SU-DHL-6 (cell line): ENCODE results near the gene TRPV4.

Source experiments
- H2AFZ ChIP-seq: fragments of 200-600 bp; sonication (generic); 2 replicates; pipeline ENCODE4 v1.6.1; 2014; ENCODE audit warnings: low read depth, mild to moderate bottlenecking, moderate library complexity, mixed read lengths, antibody characterized with exemption, low read length; ENCODE audit not compliant: severe bottlenecking
- H3F3A ChIP-seq: fragments of 200-600 bp; shearing (Covaris generic); 2 replicates; pipeline ENCODE4 v1.6.0; 2016; ENCODE audit warnings: antibody characterized with exemption, mild to moderate bottlenecking; ENCODE audit not compliant: insufficient read depth
- H3K27ac ChIP-seq: fragments of 200-600 bp; sonication (generic); 2 replicates; pipeline ENCODE4 v1.5.1; 2016; ENCODE audit warnings: low read depth, mild to moderate bottlenecking, low read length, moderate library complexity, mixed read lengths
- H3K27me3 ChIP-seq: fragments of 200-600 bp; sonication (generic), shearing (Covaris generic); 2 replicates; pipeline ENCODE4 v1.6.0; 2014; ENCODE audit warnings: mild to moderate bottlenecking, low read length
- H3K36me3 ChIP-seq: fragments of 200-600 bp; sonication (generic); 2 replicates; pipeline ENCODE4 v1.6.1; 2014; ENCODE audit warnings: mild to moderate bottlenecking, low read length, mixed read lengths
- H3K4me2 ChIP-seq: fragments of 300-600, 200-600 bp; shearing (Covaris generic), sonication (generic); 2 replicates; pipeline ENCODE4 v1.6.0; 2014; ENCODE audit warnings: low read length, low read depth, mild to moderate bottlenecking; ENCODE audit not compliant: poor library complexity, severe bottlenecking
- H3K4me3 ChIP-seq: fragments of 200-600 bp; sonication (generic); 2 replicates; pipeline ENCODE4 v1.5.1; 2014; ENCODE audit warnings: antibody characterized with exemption, low read length, mild to moderate bottlenecking, mixed read lengths; ENCODE audit not compliant: insufficient read depth, poor library complexity, severe bottlenecking
- H3K79me2 ChIP-seq: fragments of 200-600 bp; sonication (generic); 2 replicates; pipeline ENCODE4 v1.6.1; 2014; ENCODE audit warnings: mild to moderate bottlenecking, low read length, moderate library complexity; ENCODE audit not compliant: insufficient read depth
- H3K9ac ChIP-seq: fragments of 200-600 bp; sonication (generic); 2 replicates; pipeline ENCODE4 v1.7.0; 2014; ENCODE audit warnings: mild to moderate bottlenecking, low read length
- H3K9me2 ChIP-seq: fragments of 200-600 bp; sonication (generic); replicated peaks from 2 replicates; pipeline ENCODE4 v1.6.1; 2014; ENCODE audit warnings: low read length; ENCODE audit not compliant: insufficient read depth
- H3K9me3 ChIP-seq: fragments of 200-600 bp; sonication (generic); 2 replicates; pipeline ENCODE4 v1.6.1; 2014; ENCODE audit warnings: low read length, mixed read lengths; ENCODE audit not compliant: insufficient read depth
- H4K20me1 ChIP-seq: fragments of 200-600 bp; sonication (generic); 2 replicates; pipeline ENCODE4 v1.6.1; 2014; ENCODE audit warnings: low read depth, mild to moderate bottlenecking, antibody characterized with exemption, low read length, moderate library complexity, mixed read lengths
- EZH2phosphoT487 ChIP-seq: fragments of 200-600 bp; sonication (generic), shearing (Covaris generic); conservative IDR thresholded peaks from 2 replicates; pipeline ENCODE4 v1.6.1; 2018; ENCODE audit warnings: mild to moderate bottlenecking, antibody characterized with exemption, low read length, moderate library complexity, mixed read lengths
- TF ChIP-seq, protein P1 (sequence below): fragments of 200-600 bp; sonication (generic); IDR thresholded peaks from one replicate; pipeline ENCODE4 v1.5.1; 2017; ENCODE audit warnings: antibody characterized with exemption, mild to moderate bottlenecking, low read length, moderate library complexity; ENCODE audit not compliant: insufficient read depth, poor library complexity, severe bottlenecking

TRPV4 gene

DNA sequence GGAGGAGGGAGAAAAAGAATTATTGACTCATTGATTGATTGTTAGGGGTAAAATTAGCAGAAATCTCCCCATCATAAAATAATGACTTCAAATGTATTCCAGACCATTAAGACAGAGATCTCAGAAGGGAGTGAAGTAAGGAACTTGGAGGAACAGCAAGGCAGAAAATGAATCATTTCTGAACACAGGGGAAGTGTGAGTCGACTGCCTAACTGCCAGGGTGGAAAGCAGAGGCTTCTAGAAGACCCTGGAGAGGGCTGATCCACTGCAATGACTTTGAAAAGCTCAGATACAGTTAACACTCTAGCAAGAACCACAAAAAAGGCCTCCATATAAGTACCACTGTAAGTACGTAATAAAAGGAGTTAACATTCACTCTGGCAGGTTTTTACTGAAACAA, 37.5 kb upstream of the TRPV4 start:
- no peaks in the 10 kb centered on the region for H3K9me3 ChIP-seq
- no peak overlapping the region for H3K9ac ChIP-seq
- H3F3A ChIP-seq = no peaks in the 10 kb centered on the region
- H3K4me2 ChIP-seq = no peak overlapping the region
- no peaks in the 10 kb centered on the region for H3K79me2 ChIP-seq
- H2AFZ ChIP-seq = no peak overlapping the region
- no peak overlapping the region for H3K27ac ChIP-seq
- H3K4me3 ChIP-seq = no peak overlapping the region
- no peaks in the 10 kb centered on the region for H3K36me3 ChIP-seq
- TF ChIP-seq, protein P1, sequence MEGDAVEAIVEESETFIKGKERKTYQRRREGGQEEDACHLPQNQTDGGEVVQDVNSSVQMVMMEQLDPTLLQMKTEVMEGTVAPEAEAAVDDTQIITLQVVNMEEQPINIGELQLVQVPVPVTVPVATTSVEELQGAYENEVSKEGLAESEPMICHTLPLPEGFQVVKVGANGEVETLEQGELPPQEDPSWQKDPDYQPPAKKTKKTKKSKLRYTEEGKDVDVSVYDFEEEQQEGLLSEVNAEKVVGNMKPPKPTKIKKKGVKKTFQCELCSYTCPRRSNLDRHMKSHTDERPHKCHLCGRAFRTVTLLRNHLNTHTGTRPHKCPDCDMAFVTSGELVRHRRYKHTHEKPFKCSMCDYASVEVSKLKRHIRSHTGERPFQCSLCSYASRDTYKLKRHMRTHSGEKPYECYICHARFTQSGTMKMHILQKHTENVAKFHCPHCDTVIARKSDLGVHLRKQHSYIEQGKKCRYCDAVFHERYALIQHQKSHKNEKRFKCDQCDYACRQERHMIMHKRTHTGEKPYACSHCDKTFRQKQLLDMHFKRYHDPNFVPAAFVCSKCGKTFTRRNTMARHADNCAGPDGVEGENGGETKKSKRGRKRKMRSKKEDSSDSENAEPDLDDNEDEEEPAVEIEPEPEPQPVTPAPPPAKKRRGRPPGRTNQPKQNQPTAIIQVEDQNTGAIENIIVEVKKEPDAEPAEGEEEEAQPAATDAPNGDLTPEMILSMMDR = no peak
- TF ChIP-seq EZH2phosphoT487 = no peak
- H3K9me2 ChIP-seq = no peaks in the 10 kb centered on the region
- H4K20me1 ChIP-seq = no peaks in the 10 kb centered on the region
- no peaks in the 10 kb centered on the region for H3K27me3 ChIP-seq

DNA sequence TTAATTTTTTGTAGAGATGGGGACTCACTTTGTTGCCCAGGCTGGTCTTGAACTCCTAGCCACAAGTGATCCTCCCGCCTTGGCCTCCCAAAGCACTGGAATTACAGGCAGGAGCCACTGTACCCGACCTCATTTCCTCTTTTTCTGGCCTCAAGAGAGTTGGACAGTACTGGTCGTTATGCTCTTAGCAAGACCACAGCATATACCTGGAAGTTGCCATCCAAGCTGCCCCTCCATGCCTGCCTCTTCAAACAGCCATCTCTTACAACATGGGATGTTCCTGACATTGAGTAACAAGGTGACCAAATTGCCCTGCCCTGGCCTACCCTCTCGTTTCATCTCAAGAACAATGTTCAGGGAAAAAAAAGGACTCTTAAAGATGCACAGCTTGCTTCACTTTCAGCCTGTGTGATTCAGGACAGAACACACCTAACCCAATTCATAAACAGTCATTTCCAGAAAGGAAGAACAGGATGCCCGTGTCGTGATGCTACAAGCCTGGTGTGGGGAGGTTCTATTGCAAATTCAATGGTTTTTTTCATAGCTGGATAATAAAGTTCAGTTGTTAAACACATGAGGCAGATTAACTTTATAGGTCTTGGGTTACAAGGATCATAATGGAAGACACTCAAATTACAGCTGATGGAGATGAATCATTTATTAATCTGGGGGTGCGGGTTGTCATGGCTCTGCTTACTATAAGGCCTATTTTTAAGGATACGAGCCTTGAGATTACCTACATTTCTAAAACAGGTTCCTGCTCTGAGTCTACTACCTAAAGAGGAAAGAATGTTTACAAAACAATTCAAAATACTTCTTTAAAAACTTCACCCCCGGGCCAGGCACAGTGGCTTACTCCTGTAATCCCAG, 35.2 kb upstream of the TRPV4 start:
- Histone ChIP-seq H2AFZ (no peak overlapping the region), H3K27ac (no peak overlapping the region)
- no peak for TF ChIP-seq EZH2phosphoT487
- TF ChIP-seq, protein P1 = no peak

GRCh38 chr12:109864916-109865315, 31.7 kb upstream of the TRPV4 start:
- H3K9me3 ChIP-seq = no peaks in the 10 kb centered on the region
- H3K27me3 ChIP-seq = no peaks in the 10 kb centered on the region
- H3K36me3 ChIP-seq = no peaks in the 10 kb centered on the region
- no peak overlapping the region for H3K4me2 ChIP-seq
- no peak overlapping the region for H2AFZ ChIP-seq
- no peak overlapping the region for H3K27ac ChIP-seq
- H3K4me3 ChIP-seq = no peak overlapping the region
- TF ChIP-seq, protein P1 = no peak
- no peak for TF ChIP-seq EZH2phosphoT487
- H4K20me1 ChIP-seq = no peaks in the 10 kb centered on the region
- H3K79me2 ChIP-seq = no peaks in the 10 kb centered on the region
- no peaks in the 10 kb centered on the region for H3K9me2 ChIP-seq
- H3K9ac ChIP-seq = no peak overlapping the region
- H3F3A ChIP-seq = no peaks in the 10 kb centered on the region

More for the DNA sequence above, 35.2 kb upstream of the TRPV4 start:
- H3K27me3 ChIP-seq = no peaks in the 10 kb centered on the region
- H3F3A ChIP-seq = no peaks in the 10 kb centered on the region
- H3K36me3 ChIP-seq = no peaks in the 10 kb centered on the region
- no peak overlapping the region for H3K9ac ChIP-seq
- H3K4me2 ChIP-seq = no peak overlapping the region
- no peaks in the 10 kb centered on the region for H4K20me1 ChIP-seq
- no peaks in the 10 kb centered on the region for H3K9me3 ChIP-seq
- H3K9me2 ChIP-seq = no peaks in the 10 kb centered on the region
- no peaks in the 10 kb centered on the region for H3K79me2 ChIP-seq
- H3K4me3 ChIP-seq = no peak overlapping the region
